ENCODE measurements around the gene BLACAT1. TPM values are rescaled to one million over a fixed set of nuclear protein-coding genes. Genes with fewer than 3 reads are reported as not detected.
A peak's percentile ranks its signal among the peaks of the same experiment; 100 is the strongest.

Gene BLACAT1
- total and polyA plus RNA-seq, 2 of the 8 experiments (the other 6 are each of a cell fraction or from before 2014, with no cell fraction given) = 3.5 to 10.5 TPM

DNA sequence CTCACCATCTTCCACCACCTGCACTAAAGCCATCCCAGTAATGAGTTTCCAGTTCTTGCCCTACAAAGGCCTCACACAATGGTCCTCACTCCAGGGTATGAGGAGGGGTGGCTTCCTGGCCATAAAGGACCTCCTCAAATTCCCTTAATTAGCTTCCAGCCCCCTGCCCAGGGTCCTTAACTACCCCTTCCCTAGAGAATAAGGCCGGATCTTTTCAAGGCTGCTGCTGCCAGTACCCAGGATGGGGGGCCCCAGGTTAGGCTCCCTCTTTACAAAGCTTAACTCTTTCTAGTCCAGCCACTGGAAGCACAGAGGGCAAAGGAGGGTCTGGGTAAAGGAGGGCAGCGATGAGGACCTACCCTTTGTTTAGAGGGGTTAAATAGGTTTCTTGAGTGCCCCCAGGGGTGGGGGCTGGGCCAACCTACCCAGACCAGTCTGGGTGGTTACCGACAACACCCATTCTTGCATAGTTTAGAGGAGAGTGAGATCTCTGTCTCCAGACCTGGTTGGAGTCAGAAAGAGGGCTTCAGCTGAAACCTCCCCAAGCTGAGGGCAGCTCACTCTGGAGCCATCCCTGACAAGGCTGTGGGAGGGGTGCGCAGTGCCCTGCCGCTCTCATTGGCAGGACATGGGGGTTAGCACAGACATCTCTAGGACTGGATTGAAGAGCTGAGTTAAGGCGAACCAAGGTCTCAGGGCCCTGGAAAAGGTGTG is 7.1 kb downstream of the BLACAT1 start (continued):
- TF ChIP-seq EZH2 (IDR thresholded peaks at IDR 0.05; ENCODE audit: low read depth, low read length, severe bottlenecking) (no peak), POLR2A (IDR thresholded peaks at IDR 0.05; ENCODE audit: control extremely low read depth in 1 of 2, low read depth in 2 of 2, low read length in 2 of 2) (peak in 1 of 2 experiments; percentile 15; a peak in 1 of 3 replicates), SAP30 (IDR thresholded peaks at IDR 0.05; ENCODE audit: insufficient read depth, insufficient replicate concordance, low read length) (no peak), CBX8 (IDR thresholded peaks at IDR 0.05; ENCODE audit: borderline replicate concordance, low read depth, low read length) (no peak), ASH2L (IDR thresholded peaks at IDR 0.05; ENCODE audit: low read length) (no peak), TAF1 (IDR thresholded peaks at IDR 0.05; ENCODE audit: low read depth, low read length) (0 out of 2 replicates have a peak, but pooled peaks have one; percentile 15), BCL11A (IDR thresholded peaks at IDR 0.05; ENCODE audit: low read depth in 2 of 2, low read length in 2 of 2) (peak; percentile 40 to 53), SP2 (IDR thresholded peaks at IDR 0.05; ENCODE audit: low read length) (no peak), EP300 (IDR thresholded peaks at IDR 0.05; ENCODE audit: borderline replicate concordance in 1 of 2, low read depth in 2 of 2, low read length in 2 of 2) (peak in 1 of 2 experiments; percentile 90; a peak in 1 of 3 replicates), CEBPB (IDR thresholded peaks at IDR 0.05; ENCODE audit: low read depth, low read length) (no peak), MAFK (IDR thresholded peaks at IDR 0.05; ENCODE audit: low read depth, low read length) (no peak), RNF2 (IDR thresholded peaks at IDR 0.05; ENCODE audit: borderline replicate concordance, low read depth, low read length, missing control alignments, poor library complexity, severe bottlenecking) (no peak), HDAC6 (IDR thresholded peaks at IDR 0.05; ENCODE audit: low read depth, low read length) (no peak), SIRT6 (IDR thresholded peaks at IDR 0.05; ENCODE audit: low read length) (no peak), POLR2AphosphoS5 (IDR thresholded peaks at IDR 0.05; ENCODE audit: low read depth, low read length) (peak; percentile 89), EGR1 (IDR thresholded peaks at IDR 0.05; ENCODE audit: borderline replicate concordance, low read depth, low read length) (peak; percentile 79), GABPA (IDR thresholded peaks at IDR 0.05; ENCODE audit: borderline replicate concordance, insufficient read depth, low read length) (no peak)
- TF ChIP-seq, protein P1, sequence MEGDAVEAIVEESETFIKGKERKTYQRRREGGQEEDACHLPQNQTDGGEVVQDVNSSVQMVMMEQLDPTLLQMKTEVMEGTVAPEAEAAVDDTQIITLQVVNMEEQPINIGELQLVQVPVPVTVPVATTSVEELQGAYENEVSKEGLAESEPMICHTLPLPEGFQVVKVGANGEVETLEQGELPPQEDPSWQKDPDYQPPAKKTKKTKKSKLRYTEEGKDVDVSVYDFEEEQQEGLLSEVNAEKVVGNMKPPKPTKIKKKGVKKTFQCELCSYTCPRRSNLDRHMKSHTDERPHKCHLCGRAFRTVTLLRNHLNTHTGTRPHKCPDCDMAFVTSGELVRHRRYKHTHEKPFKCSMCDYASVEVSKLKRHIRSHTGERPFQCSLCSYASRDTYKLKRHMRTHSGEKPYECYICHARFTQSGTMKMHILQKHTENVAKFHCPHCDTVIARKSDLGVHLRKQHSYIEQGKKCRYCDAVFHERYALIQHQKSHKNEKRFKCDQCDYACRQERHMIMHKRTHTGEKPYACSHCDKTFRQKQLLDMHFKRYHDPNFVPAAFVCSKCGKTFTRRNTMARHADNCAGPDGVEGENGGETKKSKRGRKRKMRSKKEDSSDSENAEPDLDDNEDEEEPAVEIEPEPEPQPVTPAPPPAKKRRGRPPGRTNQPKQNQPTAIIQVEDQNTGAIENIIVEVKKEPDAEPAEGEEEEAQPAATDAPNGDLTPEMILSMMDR (IDR thresholded peaks at IDR 0.05; ENCODE audit: control extremely low read depth in 1 of 3, insufficient read depth in 1 of 3, low read depth in 1 of 3, low read length in 3 of 3) = no peak
- TF ChIP-seq, protein P2, sequence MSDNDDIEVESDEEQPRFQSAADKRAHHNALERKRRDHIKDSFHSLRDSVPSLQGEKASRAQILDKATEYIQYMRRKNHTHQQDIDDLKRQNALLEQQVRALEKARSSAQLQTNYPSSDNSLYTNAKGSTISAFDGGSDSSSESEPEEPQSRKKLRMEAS (IDR thresholded peaks at IDR 0.05) = no peak; the same call in 1 of the 2 replicates
- TF ChIP-seq, protein P3, sequence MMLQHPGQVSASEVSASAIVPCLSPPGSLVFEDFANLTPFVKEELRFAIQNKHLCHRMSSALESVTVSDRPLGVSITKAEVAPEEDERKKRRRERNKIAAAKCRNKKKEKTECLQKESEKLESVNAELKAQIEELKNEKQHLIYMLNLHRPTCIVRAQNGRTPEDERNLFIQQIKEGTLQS (IDR thresholded peaks at IDR 0.05; ENCODE audit: insufficient read depth, low read depth, low read length) = no peak
